K562 (cell line): ENCODE data around the gene SZT2. TPM values are rescaled to one million over a fixed set of nuclear protein-coding genes. Genes with fewer than 3 reads are reported as not detected.

Experiments
- ATAC-seq: fragments of 200-7000 bp; cut with Tn5 transposase; 3 replicates; pipeline ENCODE4 v1.9.1; 2020; ENCODE audit warnings: moderate library complexity
- BruUV-seq: library from RNA; stranded (reverse); fragments of 400-500 nt; replicated peaks from 2 replicates; lab custom pipeline; 2021; lab: Mats Ljungman, UMichigan
- CTCF ChIA-PET: fragments of 300-600 bp; formaldehyde crosslinking; extraction: SDS; loops from one replicate; lab custom pipeline; 2021; ENCODE audit warnings: low intra/inter-chr PET ratio; lab: Yijun Ruan, JAX
- POLR2A ChIA-PET: fragments of 300-600, 350-650 bp; sonication (Branson Sonifier 250); formaldehyde crosslinking; extraction: SDS; loops from one replicate; lab custom pipeline; 2021; ENCODE audit warnings: antibody characterized with exemption, inconsistent platforms; lab: Yijun Ruan, JAX
- DNase-seq, 4 experiments: peaks; one replicate each; pipeline versions ENCODE4 v3.0.0 to v3.0.0-alpha.2; 2011 to 2018; ENCODE audit warnings: low spot score in 3 of 4, mixed read lengths in 3 of 4; ENCODE audit errors: extremely low read depth in 1 of 4
- FAIRE-seq: peaks from 2 replicates; lab custom pipeline; 2011; peaks lifted over from hg19 to GRCh38; lab: Jason Lieb, UNC
- H2AFZ ChIP-seq: 2 replicates; pipeline ENCODE4 v1.6.0; 2011; ENCODE audit warnings: low read depth, low read length, control low read depth, inconsistent platforms
- H3K27ac ChIP-seq: fragments of 200-600 bp; 3 replicates; pipeline ENCODE4 v1.8.0; 2011; ENCODE audit warnings: low read depth, mild to moderate bottlenecking, control low read depth, inconsistent platforms, low read length, moderate library complexity, mixed read lengths; ENCODE audit errors: extremely low read depth
- H3K27me3 ChIP-seq, 2 experiments: fragments of 300-600 bp in 1 of 2; 2 replicates in 1 of 2; 3 replicates in 1 of 2; pipeline versions ENCODE4 v1.6.0 to v1.8.0; 2011; ENCODE audit warnings: inconsistent platforms in 2 of 2, low read length in 2 of 2, mild to moderate bottlenecking in 1 of 2, mixed read lengths in 1 of 2, moderate library complexity in 1 of 2; ENCODE audit not compliant: control insufficient read depth in 2 of 2, insufficient read depth in 2 of 2
- H3K36me3 ChIP-seq: fragments of 300-600 bp; 3 replicates; pipeline ENCODE4 v1.8.0; 2011; ENCODE audit warnings: mild to moderate bottlenecking, low read length, inconsistent platforms; ENCODE audit not compliant: control insufficient read depth, insufficient read depth
- H3K4me1 ChIP-seq, 2 experiments: fragments of 200-600 bp in 1 of 2; replicated peaks in 1 of 2; 2 replicates in 1 of 2; 3 replicates in 1 of 2; pipeline versions ENCODE4 v1.5.1 to v1.8.0; 2011; ENCODE audit warnings: inconsistent platforms in 2 of 2, low read length in 2 of 2, mild to moderate bottlenecking in 1 of 2, mixed read lengths in 1 of 2, moderate library complexity in 1 of 2; ENCODE audit not compliant: control insufficient read depth in 2 of 2, insufficient read depth in 2 of 2
- H3K4me2 ChIP-seq: 2 replicates; pipeline ENCODE4 v1.6.1; 2011; ENCODE audit warnings: low read length, control low read depth, inconsistent platforms, mixed read lengths; ENCODE audit not compliant: insufficient read depth
- H3K4me3 ChIP-seq: fragments of 200-600 bp; sonication (generic), shearing (Covaris generic); 2 replicates; pipeline ENCODE4 v1.5.1; 2016; ENCODE audit warnings: control low read depth, inconsistent platforms
- H3K79me2 ChIP-seq: fragments of 200-600 bp; 3 replicates; pipeline ENCODE4 v1.8.0; 2011; ENCODE audit warnings: low read length, inconsistent platforms; ENCODE audit not compliant: control insufficient read depth, insufficient read depth
- H3K9ac ChIP-seq, 2 experiments: 2 replicates each; pipeline versions ENCODE4 v1.6.0 to v1.6.1; 2011; ENCODE audit warnings: low read depth in 2 of 2, low read length in 2 of 2, control low read depth in 1 of 2, inconsistent platforms in 1 of 2, mild to moderate bottlenecking in 1 of 2, mixed read lengths in 1 of 2; ENCODE audit not compliant: insufficient read depth in 1 of 2
- H3K9me1 ChIP-seq: one replicate; pipeline ENCODE4 v1.6.0; 2011; ENCODE audit warnings: inconsistent platforms, mild to moderate bottlenecking, low read length, moderate library complexity; ENCODE audit not compliant: control insufficient read depth, insufficient read depth
- H3K9me3 ChIP-seq: replicated peaks from 2 replicates; pipeline ENCODE4 v1.5.1; 2011; ENCODE audit warnings: low read depth, low read length, inconsistent platforms; ENCODE audit not compliant: control insufficient read depth, insufficient read depth
- H4K20me1 ChIP-seq: replicated peaks from 2 replicates; pipeline ENCODE4 v1.6.1; 2011; ENCODE audit warnings: low read length, inconsistent platforms, mixed read lengths; ENCODE audit not compliant: control insufficient read depth, insufficient read depth
- CXXC5 ChIP-seq: fragments of 250-450 bp; sonication (Bioruptor Pico); IDR thresholded peaks from 2 replicates; pipeline ENCODE4 v1.8.0; 2022; ENCODE audit warnings: inconsistent platforms, mild to moderate bottlenecking, moderate library complexity
- NR1H2 ChIP-seq: sonication (generic); formaldehyde crosslinking; IDR thresholded peaks from 2 replicates; pipeline ENCODE4 v1.4.0; 2020; ENCODE audit warnings: mild to moderate bottlenecking, missing genetic modification reagents
- THAP12 ChIP-seq: fragments of 250-450 bp; sonication (Bioruptor Pico); IDR thresholded peaks from 2 replicates; pipeline ENCODE4 v1.9.0; 2021; ENCODE audit warnings: mild to moderate bottlenecking, inconsistent platforms
- ZNF224 ChIP-seq: sonication (generic); formaldehyde crosslinking; IDR thresholded peaks from 2 replicates; pipeline ENCODE4 v1.8.0; 2022; ENCODE audit warnings: mild to moderate bottlenecking, missing genetic modification reagents
- ZNF263 ChIP-seq: sonication (generic); formaldehyde crosslinking; IDR thresholded peaks from 2 replicates; pipeline ENCODE4 v1.8.0; 2022; ENCODE audit warnings: mild to moderate bottlenecking, missing genetic modification reagents, borderline replicate concordance
- WGBS: fragments of 100-300 bp; shearing (Covaris generic); methylation state at CpG from one replicate; pipeline ENCODE4 v1.1.6; 2016; ENCODE audit warnings: low coverage, mixed read lengths; ENCODE audit not compliant: insufficient coverage; ENCODE audit errors: missing lambda C conversion rate; 5-methylcytosine and 5-hydroxymethylcytosine counted together
- in situ Hi-C: fragments of 300-500 bp; cut with MboI; formaldehyde crosslinking; loops from 4 replicates; pipeline ENCODE4 v1.15.0; 2018; ENCODE audit warnings: inconsistent platforms, mixed read lengths
- intact Hi-C: fragments of 100-400 bp; cut with micrococcal nuclease; formaldehyde crosslinking; loops from 2 replicates; pipeline ENCODE4 v1.14.2; 2022
- polyA plus RNA-seq, 8 experiments: library from polyadenylated mRNA; depleted of rRNA in 4 of 8; stranded (reverse) in 5 of 8; unstranded in 3 of 8; fragments of >200 nt; fragmentation: Nextera tagmentation in 2 of 8; fragmentation: Illumina TruSeq in 1 of 8; extraction: Ambion mirVana in 2 of 8; extraction: Trizol in 1 of 8; gene quantifications; 2 replicates each; pipeline versions ENCODE4 v1.2.1 to v1.2.3, GENCODE V29; 2011 to 2014; ENCODE audit warnings: inconsistent platforms in 1 of 8, missing spikeins in 1 of 8
- total RNA-seq, 7 experiments: library from RNA; depleted of rRNA in 6 of 7; stranded (reverse); fragments of >200 nt in 6 of 7; fragmentation: Illumina TruSeq in 2 of 7; extraction: Trizol in 2 of 7; gene quantifications; 2 replicates each; pipeline versions ENCODE4 v1.2.1 to v1.2.3, GENCODE V29; 2011 to 2021; ENCODE audit warnings: low replicate concordance in 1 of 7

SZT2 gene
- total and polyA plus RNA-seq, 9 of the 15 experiments (the other 6 are each of a cell fraction or from before 2014, with no cell fraction given), result 0.88 to 31.0 (median 12.8) TPM

- H3K4me2 ChIP-seq, result no peak overlapping the region; the same call in 1 of the 2 replicates
- TF ChIP-seq CXXC5 (CRISPR knock-in tag) (no peak), ZNF263 (peak; percentile 95)
- TF ChIP-seq, all 486 proteins: peak for 1
- no peak overlapping the region for H3K9ac ChIP-seq
- H4K20me1 ChIP-seq, result peaks cover 27% of the 10 kb centered on the region
- H3K9me1 ChIP-seq, result no peaks in the 10 kb centered on the region
- H3K27me3 ChIP-seq, result no peaks in the 10 kb centered on the region
- H3K4me1 ChIP-seq, result peaks cover 11 to 22% of the 10 kb centered on the region in 2 experiments; a peak in 4 of 5 replicates
- no peaks in the 10 kb centered on the region for H3K79me2 ChIP-seq
- BruUV-seq, result no TSS peak
- DNase-seq, result no peak
- no peak overlapping the region for H3K27ac ChIP-seq
- WGBS, result 64% methylated on average over 2 of the region's 2 CpGs
- H3K9me3 ChIP-seq, result no peaks in the 10 kb centered on the region
- no peak overlapping the region for H2AFZ ChIP-seq
- H3K36me3 ChIP-seq, result peaks cover 41% of the 10 kb centered on the region
- H3K4me3 ChIP-seq, result no peak overlapping the region
- POLR2A ChIA-PET, result interaction anchor here (0.6 to 1.1 kb wide), 3 partner anchors 9 to 17 kb away, joined by 3 to 4 read pairs (median 3); partner anchors contain the start of genes MED8 and SZT2
- in situ Hi-C loops (no loop called here), intact Hi-C loops (no loop called here)
- no peak for ATAC-seq
- no peak for FAIRE-seq
- CTCF ChIA-PET, result no interaction called here
Measured at GRCh38 chr1:43405876-43406234, 16.2 kb downstream of the SZT2 start.

GRCh38 chr1:43410571-43410970, 20.9 kb downstream of the SZT2 start:
- in situ Hi-C loops, result loop anchor here (5.0 to 10.0 kb wide), 2 partner anchors 183 to 506 kb away; no protein-coding TSS in a partner anchor
- Histone ChIP-seq H3K4me2 (no peak overlapping the region), H3K9ac (no peak overlapping the region), H3K4me1 (peaks cover 0 to 2% of the 10 kb centered on the region in 2 experiments; a peak in 3 of 5 replicates), H3K79me2 (no peaks in the 10 kb centered on the region), H3K36me3 (peaks cover 22% of the 10 kb centered on the region), H4K20me1 (peaks cover 3% of the 10 kb centered on the region), H3K27me3 (no peaks in the 10 kb centered on the region), H3K4me3 (no peak overlapping the region), H3K9me3 (no peaks in the 10 kb centered on the region), H3K27ac (no peak overlapping the region), H2AFZ (no peak overlapping the region), H3K9me1 (no peaks in the 10 kb centered on the region)
- ChIA-PET CTCF (no interaction called here), POLR2A (interaction anchor here (1.1 kb wide), 1 partner anchor 186 kb away, joined by 3 read pairs; no protein-coding TSS in a partner anchor)
- intact Hi-C loops, result no loop called here
- FAIRE-seq, result no peak
- no peak for DNase-seq
- ATAC-seq, result no peak
- WGBS, result 86% methylated on average over 3 of the region's 3 CpGs
- BruUV-seq, result no TSS peak
- TF ChIP-seq THAP12 (CRISPR knock-in tag) (no peak), NR1H2 (no peak), ZNF224 (CRISPR knock-in tag) (no peak)
